ENCODE data around the gene LMO1. TPM values are rescaled to one million over a fixed set of nuclear protein-coding genes. Genes with fewer than 3 reads are reported as not detected.

The LMO1 gene
- total and polyA plus RNA-seq, 9 of the 15 experiments (the other 6 are each of a cell fraction or from before 2014, with no cell fraction given), result not detected

- TF ChIP-seq ZNF23 (CRISPR knock-in tag; IDR thresholded peaks at IDR 0.05) (no peak), ZNF408 (CRISPR knock-in tag; IDR thresholded peaks at IDR 0.05; ENCODE audit: low read depth) (no peak), ARID3A (IDR thresholded peaks at IDR 0.05; ENCODE audit: borderline replicate concordance, low read depth, low read length) (no peak), SMAD3 (CRISPR knock-in tag; conservative IDR thresholded peaks at IDR 0.05) (no peak), ZNF76 (CRISPR knock-in tag; IDR thresholded peaks at IDR 0.05; ENCODE audit: borderline replicate concordance) (no peak), MEF2D (tag; conservative IDR thresholded peaks at IDR 0.05; ENCODE audit: low read depth) (no peak), SP2 (IDR thresholded peaks at IDR 0.05; ENCODE audit: extremely low read depth, low read depth, low read length, poor library complexity, severe bottlenecking) (no peak), FOXA3 (CRISPR knock-in tag; conservative IDR thresholded peaks at IDR 0.05 in 1 of 2, IDR thresholded peaks at IDR 0.05 in 1 of 2) (no peak), ZFX (CRISPR knock-in tag; IDR thresholded peaks at IDR 0.05) (no peak), TEAD2 (tag; IDR thresholded peaks at IDR 0.05) (no peak), RBM34 (IDR thresholded peaks at IDR 0.05; ENCODE audit: borderline replicate concordance, insufficient read depth, low read length) (no peak), DNMT1 (IDR thresholded peaks at IDR 0.05) (no peak), ZNF551 (CRISPR knock-in tag; IDR thresholded peaks at IDR 0.05) (no peak), HDAC1 (IDR thresholded peaks at IDR 0.05) (no peak), ZNF512 (tag; IDR thresholded peaks at IDR 0.05) (no peak)
Observed at GRCh38 chr11:8262552-8263108, 1.0 kb downstream of the LMO1 start (continued).
